ENCODE results near the gene GRPEL1.

The GRPEL1 gene

DNA sequence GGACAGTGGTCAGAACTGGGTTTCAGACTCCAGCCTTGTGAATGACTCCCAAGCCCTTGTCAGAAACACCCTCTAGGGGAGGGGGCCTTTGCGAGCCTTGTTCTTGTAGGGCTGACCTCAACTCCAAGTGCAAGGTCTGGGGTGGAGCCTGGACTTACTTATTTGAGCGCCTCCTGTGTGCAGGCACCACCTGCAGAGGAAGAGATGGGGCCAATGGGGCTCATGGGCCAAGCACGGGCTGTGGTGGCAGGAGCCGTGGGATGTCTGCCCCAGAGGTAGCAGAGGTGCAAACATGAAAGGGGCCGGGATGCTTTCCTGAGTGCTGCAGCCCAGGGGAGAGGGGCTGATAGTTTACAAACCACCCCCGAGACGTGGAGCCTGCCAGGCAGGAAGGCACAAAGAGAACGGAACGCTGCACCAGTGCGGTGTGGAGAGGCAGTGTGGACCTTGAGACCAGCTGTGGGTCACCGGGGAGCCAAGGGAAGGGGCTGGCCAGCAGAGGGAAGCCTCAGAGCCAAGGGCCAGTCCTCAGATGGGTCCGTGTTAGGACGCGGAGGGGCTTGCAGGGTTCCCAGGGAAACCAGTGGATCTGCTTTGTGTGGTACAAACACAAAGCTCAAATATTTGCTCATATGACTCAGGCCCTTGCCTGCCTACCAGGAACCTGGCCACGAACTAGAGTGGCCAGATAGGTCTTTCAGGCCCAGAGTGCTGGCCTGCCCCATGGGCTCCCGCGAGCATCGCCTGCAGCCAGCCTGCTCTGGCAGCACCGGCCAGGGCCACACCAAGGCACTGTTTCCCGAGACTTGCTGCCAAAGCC, 33.4 kb downstream of the GRPEL1 start:
- Histone ChIP-seq H3K79me1 (ENCODE audit: low read length) (no peaks in the 10 kb centered on the region), H3K9me3 (ENCODE audit: insufficient read depth, low read depth, low read length) (peaks cover 5% of the 10 kb centered on the region), H3K4me1 (ENCODE audit: control insufficient read depth in 1 of 2, insufficient read depth in 2 of 2, low read length in 2 of 2) (peaks cover 10 to 11% of the 10 kb centered on the region in 2 experiments), H3K18ac (ENCODE audit: low read length) (no peak overlapping the region), H3K79me2 (ENCODE audit: control insufficient read depth, insufficient read depth, low read length, poor library complexity) (no peaks in the 10 kb centered on the region), H3K14ac (ENCODE audit: low read length) (peak overlapping the region; percentile 4), H3K27ac (ENCODE audit: low read depth, low read length) (no peak overlapping the region), H4K91ac (ENCODE audit: low read depth, low read length) (no peak overlapping the region), H4K8ac (ENCODE audit: low read depth, low read length) (peak overlapping the region; percentile 17), H2AFZ (ENCODE audit: insufficient read depth, low read length, poor library complexity) (no peak overlapping the region), H3K9ac (ENCODE audit: low read length) (no peak overlapping the region), H3K23ac (ENCODE audit: low read length) (no peak overlapping the region), H2BK5ac (ENCODE audit: low read depth, low read length, poor library complexity) (no peak overlapping the region), H3K4me3 (ENCODE audit: low read depth, low read length) (no peak overlapping the region), H3K4ac (ENCODE audit: low read depth, low read length) (no peak overlapping the region), H2BK120ac (ENCODE audit: insufficient read depth, low read length, poor library complexity) (no peak overlapping the region), H2BK12ac (ENCODE audit: low read length) (no peak overlapping the region), H3K27me3 (ENCODE audit: insufficient read depth, low read length) (no peaks in the 10 kb centered on the region), H2AK5ac (ENCODE audit: low read length) (no peak overlapping the region), H3K36me3 (ENCODE audit: control insufficient read depth in 1 of 2, insufficient read depth in 2 of 2, low read length in 2 of 2) (peaks cover 30% of the 10 kb centered on the region in 2 experiments), H3K4me2 (ENCODE audit: low read length) (no peak overlapping the region), H4K12ac (ENCODE audit: low read depth, low read length) (no peak overlapping the region)
- peak; percentile 61 to 78 for DNase-seq
- WGBS (ENCODE audit: extremely low coverage, insufficient coverage, insufficient read length) = no CpG with 5 or more reads among the region's 20 CpGs

DNA sequence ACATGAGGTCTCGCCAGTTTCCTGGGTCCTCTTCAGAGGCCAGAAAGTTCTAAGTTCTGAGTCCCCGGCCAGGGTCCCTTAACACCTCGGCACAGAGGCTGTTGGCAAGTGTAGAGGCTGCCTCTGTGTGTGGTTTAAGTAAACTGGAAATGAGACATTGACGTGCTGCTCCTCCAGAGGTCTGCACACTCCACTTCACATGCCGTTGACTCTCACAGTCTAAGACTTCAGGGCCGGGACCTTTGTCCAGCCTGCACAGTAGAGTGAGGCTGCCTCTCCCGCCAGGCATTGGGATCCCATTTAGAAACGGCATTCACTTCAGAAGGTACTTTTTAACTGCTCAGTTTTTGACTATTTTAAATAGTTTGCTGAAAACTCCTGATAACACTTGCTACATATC, 35.3 kb downstream of the GRPEL1 start:
- WGBS (ENCODE audit: extremely low coverage, insufficient coverage, insufficient read length) = no CpG with 5 or more reads among the region's 8 CpGs
- no peak overlapping the region for H3K9ac ChIP-seq (ENCODE audit: low read length)
- H3K36me3 ChIP-seq (ENCODE audit: control insufficient read depth in 1 of 2, insufficient read depth in 2 of 2, low read length in 2 of 2) = peaks cover 35 to 37% of the 10 kb centered on the region in 2 experiments
- H3K18ac ChIP-seq (ENCODE audit: low read length) = no peak overlapping the region
- DNase-seq = no peak
- no peak overlapping the region for H3K4me3 ChIP-seq (ENCODE audit: low read depth, low read length)
- no peak overlapping the region for H3K23ac ChIP-seq (ENCODE audit: low read length)
- H3K4ac ChIP-seq (ENCODE audit: low read depth, low read length) = no peak overlapping the region
- H3K79me1 ChIP-seq (ENCODE audit: low read length) = no peaks in the 10 kb centered on the region
- no peak overlapping the region for H2BK5ac ChIP-seq (ENCODE audit: low read depth, low read length, poor library complexity)
- no peak overlapping the region for H4K91ac ChIP-seq (ENCODE audit: low read depth, low read length)
- no peaks in the 10 kb centered on the region for H3K27me3 ChIP-seq (ENCODE audit: insufficient read depth, low read length)
- peaks cover 7% of the 10 kb centered on the region for H3K9me3 ChIP-seq (ENCODE audit: insufficient read depth, low read depth, low read length)
- no peaks in the 10 kb centered on the region for H3K79me2 ChIP-seq (ENCODE audit: control insufficient read depth, insufficient read depth, low read length, poor library complexity)
- H2AFZ ChIP-seq (ENCODE audit: insufficient read depth, low read length, poor library complexity) = no peak overlapping the region
- H4K8ac ChIP-seq (ENCODE audit: low read depth, low read length) = no peak overlapping the region
- no peak overlapping the region for H3K14ac ChIP-seq (ENCODE audit: low read length)
- H3K27ac ChIP-seq (ENCODE audit: low read depth, low read length) = no peak overlapping the region
- H3K4me2 ChIP-seq (ENCODE audit: low read length) = no peak overlapping the region
- no peak overlapping the region for H2BK12ac ChIP-seq (ENCODE audit: low read length)
- no peak overlapping the region for H2AK5ac ChIP-seq (ENCODE audit: low read length)
- H3K4me1 ChIP-seq (ENCODE audit: control insufficient read depth in 1 of 2, insufficient read depth in 2 of 2, low read length in 2 of 2) = peaks cover 10 to 11% of the 10 kb centered on the region in 2 experiments
- H2BK120ac ChIP-seq (ENCODE audit: insufficient read depth, low read length, poor library complexity) = no peak overlapping the region
- no peak overlapping the region for H4K12ac ChIP-seq (ENCODE audit: low read depth, low read length)

DNA sequence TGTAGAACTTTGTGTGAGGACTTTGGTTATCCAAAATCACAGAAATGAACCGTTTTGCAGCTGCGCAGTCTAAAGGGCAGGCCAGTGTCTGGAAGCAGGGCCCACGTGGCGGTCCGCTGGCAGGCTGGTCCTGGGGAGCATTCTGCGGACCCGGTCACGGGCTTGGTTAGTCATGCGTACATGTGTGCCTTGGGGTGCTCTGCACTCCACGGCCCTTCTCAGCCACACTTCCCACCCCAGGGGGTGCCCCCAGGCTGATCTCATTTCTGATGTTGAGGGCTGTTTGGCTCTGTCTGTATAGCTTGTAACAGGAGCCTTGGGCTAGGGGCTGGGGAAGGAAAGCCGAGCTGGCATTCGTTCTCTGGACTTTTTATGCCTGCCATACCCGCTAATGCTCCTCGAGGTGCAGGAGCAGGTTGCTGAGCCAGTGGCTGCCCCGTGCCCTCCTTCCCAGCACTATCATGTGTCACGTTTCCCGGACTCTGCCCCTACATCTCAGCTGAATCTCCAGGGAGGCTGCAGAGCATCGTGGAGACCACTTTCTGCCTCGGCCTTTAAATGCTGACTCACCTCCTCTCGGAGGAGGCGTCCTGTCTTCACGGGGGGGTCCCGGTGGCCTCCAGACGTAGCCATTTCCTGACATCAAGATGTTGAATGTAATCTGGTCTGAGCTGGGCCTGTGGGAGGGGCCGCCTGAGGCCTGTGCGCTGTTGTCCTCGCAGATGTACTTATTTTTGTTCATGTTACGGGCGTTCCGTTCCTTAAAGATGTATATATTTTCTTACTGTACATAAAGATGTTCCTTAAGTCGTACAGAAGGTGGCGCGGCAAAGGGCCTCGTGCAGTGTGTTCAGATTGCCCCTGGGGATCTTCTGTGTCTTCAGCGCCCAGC, 36.1 kb downstream of the GRPEL1 start:
- Histone ChIP-seq H2BK12ac (ENCODE audit: low read length) (no peak overlapping the region), H2AFZ (ENCODE audit: insufficient read depth, low read length, poor library complexity) (no peak overlapping the region), H3K27me3 (ENCODE audit: insufficient read depth, low read length) (no peaks in the 10 kb centered on the region), H3K14ac (ENCODE audit: low read length) (no peak overlapping the region), H3K4me3 (ENCODE audit: low read depth, low read length) (no peak overlapping the region), H3K36me3 (ENCODE audit: control insufficient read depth in 1 of 2, insufficient read depth in 2 of 2, low read length in 2 of 2) (peaks cover 41 to 43% of the 10 kb centered on the region in 2 experiments), H2AK5ac (ENCODE audit: low read length) (no peak overlapping the region), H4K8ac (ENCODE audit: low read depth, low read length) (no peak overlapping the region), H4K12ac (ENCODE audit: low read depth, low read length) (no peak overlapping the region), H3K18ac (ENCODE audit: low read length) (no peak overlapping the region), H3K27ac (ENCODE audit: low read depth, low read length) (no peak overlapping the region), H3K4me2 (ENCODE audit: low read length) (no peak overlapping the region), H2BK5ac (ENCODE audit: low read depth, low read length, poor library complexity) (no peak overlapping the region), H3K23ac (ENCODE audit: low read length) (no peak overlapping the region), H2BK120ac (ENCODE audit: insufficient read depth, low read length, poor library complexity) (no peak overlapping the region), H4K91ac (ENCODE audit: low read depth, low read length) (no peak overlapping the region), H3K79me2 (ENCODE audit: control insufficient read depth, insufficient read depth, low read length, poor library complexity) (no peaks in the 10 kb centered on the region), H3K4ac (ENCODE audit: low read depth, low read length) (no peak overlapping the region), H3K9me3 (ENCODE audit: insufficient read depth, low read depth, low read length) (peaks cover 7% of the 10 kb centered on the region), H3K79me1 (ENCODE audit: low read length) (no peaks in the 10 kb centered on the region), H3K4me1 (ENCODE audit: control insufficient read depth in 1 of 2, insufficient read depth in 2 of 2, low read length in 2 of 2) (peaks cover 10 to 11% of the 10 kb centered on the region in 2 experiments), H3K9ac (ENCODE audit: low read length) (no peak overlapping the region)
- no peak for DNase-seq
- WGBS (ENCODE audit: extremely low coverage, insufficient coverage, insufficient read length) = no CpG with 5 or more reads among the region's 35 CpGs

DNA sequence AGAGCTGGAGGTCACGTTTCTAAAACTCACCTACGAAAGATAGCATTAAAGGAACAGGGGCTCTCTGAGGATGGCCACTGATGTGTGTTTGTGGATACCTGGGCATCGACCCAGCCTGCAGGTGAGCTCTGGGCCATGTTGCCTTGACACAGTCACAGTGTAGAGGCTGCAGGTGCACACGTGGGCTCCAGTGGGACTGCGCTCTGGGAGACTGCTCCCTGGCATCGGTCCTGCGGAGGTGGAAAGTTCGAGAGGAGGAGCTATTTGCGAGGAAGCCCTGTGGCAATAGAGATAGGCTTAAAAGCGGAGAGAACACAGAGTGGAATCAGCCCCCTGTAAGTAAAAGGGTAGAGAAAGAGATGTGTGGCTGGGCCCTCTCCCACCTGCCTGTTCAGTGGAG, 37.0 kb downstream of the GRPEL1 start:
- Histone ChIP-seq H4K8ac (ENCODE audit: low read depth, low read length) (no peak overlapping the region), H3K23ac (ENCODE audit: low read length) (no peak overlapping the region), H3K27me3 (ENCODE audit: insufficient read depth, low read length) (no peaks in the 10 kb centered on the region), H2BK5ac (ENCODE audit: low read depth, low read length, poor library complexity) (no peak overlapping the region), H2BK120ac (ENCODE audit: insufficient read depth, low read length, poor library complexity) (no peak overlapping the region), H3K4ac (ENCODE audit: low read depth, low read length) (no peak overlapping the region), H2AFZ (ENCODE audit: insufficient read depth, low read length, poor library complexity) (no peak overlapping the region), H4K12ac (ENCODE audit: low read depth, low read length) (no peak overlapping the region), H3K79me2 (ENCODE audit: control insufficient read depth, insufficient read depth, low read length, poor library complexity) (no peaks in the 10 kb centered on the region), H3K18ac (ENCODE audit: low read length) (no peak overlapping the region), H3K27ac (ENCODE audit: low read depth, low read length) (no peak overlapping the region), H3K79me1 (ENCODE audit: low read length) (no peaks in the 10 kb centered on the region), H3K4me2 (ENCODE audit: low read length) (no peak overlapping the region), H3K4me1 (ENCODE audit: control insufficient read depth in 1 of 2, insufficient read depth in 2 of 2, low read length in 2 of 2) (peaks cover 10 to 11% of the 10 kb centered on the region in 2 experiments), H3K9ac (ENCODE audit: low read length) (no peak overlapping the region), H3K14ac (ENCODE audit: low read length) (no peak overlapping the region), H4K91ac (ENCODE audit: low read depth, low read length) (no peak overlapping the region), H3K9me3 (ENCODE audit: insufficient read depth, low read depth, low read length) (peaks cover 7% of the 10 kb centered on the region), H3K36me3 (ENCODE audit: control insufficient read depth in 1 of 2, insufficient read depth in 2 of 2, low read length in 2 of 2) (peaks cover 41 to 45% of the 10 kb centered on the region in 2 experiments), H2BK12ac (ENCODE audit: low read length) (no peak overlapping the region), H2AK5ac (ENCODE audit: low read length) (no peak overlapping the region), H3K4me3 (ENCODE audit: low read depth, low read length) (no peak overlapping the region)
- DNase-seq = no peak
- WGBS (ENCODE audit: extremely low coverage, insufficient coverage, insufficient read length) = no CpG with 5 or more reads among the region's 10 CpGs
